Pancreas (tissue), 10 donors: ENCODE data around the gene KAZN. TPM values are rescaled to one million over a fixed set of nuclear protein-coding genes. Genes with fewer than 3 reads are reported as not detected.

Experiments
- ATAC-seq, 4 donors: fragments of 200-7000 bp; cut with Tn5 transposase; one replicate each; pipeline versions ENCODE4 v1.8.0 to v1.9.1; 2020; ENCODE audit warnings: mild to moderate bottlenecking in 4 of 4, moderate library complexity in 4 of 4
- DNase-seq, 6 donors: peaks; one replicate each; pipeline ENCODE4 v3.0.0-alpha.2; 2020
- FAIRE-seq: peaks from 2 replicates; lab custom pipeline; 2012; peaks lifted over from hg19 to GRCh38; lab: Jason Lieb, UNC
- H3K27ac ChIP-seq, 4 donors: fragments of 200-600 bp; sonication (generic); 1 replicate in 3 of 4; 2 replicates in 1 of 4; pipeline versions ENCODE4 v1.5.0 to v1.8.0; 2020
- H3K27me3 ChIP-seq, 4 donors: fragments of 200-600 bp; one replicate each; pipeline ENCODE4 v1.8.0; 2021
- H3K36me3 ChIP-seq, 3 donors: fragments of 200-600 bp; sonication (generic) in 1 of 3; one replicate each; pipeline versions ENCODE4 v1.5.0 to v1.8.0; 2020 to 2021
- H3K4me1 ChIP-seq, 3 donors: fragments of 200-600 bp; one replicate each; pipeline ENCODE4 v1.8.0; 2021
- H3K4me3 ChIP-seq, 4 donors: fragments of 200-600 bp; sonication (generic) in 2 of 4; one replicate each; pipeline versions ENCODE4 v1.5.0 to v1.8.0; 2020 to 2021
- H3K9me3 ChIP-seq, 4 donors: fragments of 200-600 bp; one replicate each; pipeline ENCODE4 v1.8.0; 2021
- CTCF ChIP-seq, 4 donors: fragments of 200-600 bp; sonication (generic) in 3 of 4; IDR thresholded peaks; one replicate each; pipeline versions ENCODE4 v1.5.0 to v1.8.0; 2021; ENCODE audit warnings: antibody characterized with exemption in 4 of 4
- WGBS, 2 donors: extraction: QIAGEN DNeasy Blood & Tissue Kit; methylation state at CpG; one replicate each; pipeline ENCODE4 v1.1.7; 2013; 5-methylcytosine and 5-hydroxymethylcytosine counted together
- intact Hi-C, 3 donors: fragments of 100-400 bp; cut with DNase I; formaldehyde crosslinking; loops; one replicate each; pipeline versions ENCODE4 v1.11.1 to v1.14.2; 2022
- polyA plus RNA-seq, 2 donors: library from polyadenylated mRNA; stranded (reverse); fragments of 200-250 nt; gene quantifications; one replicate each; pipeline ENCODE4 v1.2.3, GENCODE V29; 2013
- total RNA-seq, 6 donors: library from RNA; stranded (reverse); fragmentation: NEBNext Ultra II Directional in 4 of 6; extraction: Animal tissue kit (Norgen Biotek cat#: 25700) in 4 of 6; gene quantifications; one replicate each; pipeline versions ENCODE4 v1.2.1 to v1.2.4, GENCODE V29; 2021 to 2023
- donor health status: healthy with polysubstance abuse.
- donor health status: DM: no; HTN: no; CAD: no; lungs with moderate emphysema.
- donor health status: DM: no; HTN: no; CAD: no.
- donor health status: control.
- donor health status: control.
- donor health status: Bipolar disorder and iron deficiency.
- donor health status: DM: yes; HTN: yes; CAD: no.
- donor health status: DM: no; HTN: no; CAD: no.
- donor health status: DM: no; HTN: no; CAD: no.
- donor health status: DM: yes; HTN: yes; CAD: no.

Gene KAZN
- total and polyA plus RNA-seq, 8 donors, result 2.4 to 6.0 (median 4.1) TPM

GRCh38 chr1:14853518-14853917, 255.0 kb downstream of the KAZN start:
- Histone ChIP-seq H3K27ac (no peak overlapping the region), H3K9me3 (no peaks in the 10 kb centered on the region), H3K27me3 (no peaks in the 10 kb centered on the region), H3K4me1 (peaks cover 10 to 27% (median 15%) of the 10 kb centered on the region in 3 donors), H3K36me3 (no peaks in the 10 kb centered on the region), H3K4me3 (no peak overlapping the region)
- TF ChIP-seq CTCF (IDR thresholded peaks at IDR 0.05), result no peak
- WGBS, 2 donors, result 83 to 85% methylated on average over 5 of the region's 5 CpGs
- no peak for FAIRE-seq
- no peak for DNase-seq
- intact Hi-C loops, result no loop called here
- no peak for ATAC-seq

GRCh38 chr1:14855268-14855667, 256.8 kb downstream of the KAZN start:
- no peak for FAIRE-seq
- H3K4me1 ChIP-seq, result peaks cover 10 to 26% (median 15%) of the 10 kb centered on the region in 3 donors
- WGBS, 2 donors, result 94% methylated on average over 3 of the region's 3 CpGs
- no peak overlapping the region for H3K4me3 ChIP-seq
- no peaks in the 10 kb centered on the region for H3K9me3 ChIP-seq
- no peak for DNase-seq
- no peak overlapping the region for H3K27ac ChIP-seq
- H3K36me3 ChIP-seq, result no peaks in the 10 kb centered on the region
- no peaks in the 10 kb centered on the region for H3K27me3 ChIP-seq
- no peak for TF ChIP-seq CTCF (IDR thresholded peaks at IDR 0.05)
- intact Hi-C loops, result no loop called here
- no peak for ATAC-seq

GRCh38 chr1:14855801-14856200, 257.3 kb downstream of the KAZN start:
- intact Hi-C loops, result no loop called here
- no peak for ATAC-seq
- Histone ChIP-seq H3K27ac (no peak overlapping the region), H3K27me3 (no peaks in the 10 kb centered on the region), H3K9me3 (no peaks in the 10 kb centered on the region), H3K4me1 (peaks cover 10 to 21% (median 15%) of the 10 kb centered on the region in 3 donors), H3K36me3 (no peaks in the 10 kb centered on the region), H3K4me3 (no peak overlapping the region)
- no peak for TF ChIP-seq CTCF (IDR thresholded peaks at IDR 0.05)
- FAIRE-seq, result no peak
- 93 to 94% methylated on average over 6 of the region's 6 CpGs for WGBS, 2 donors
- no peak for DNase-seq

GRCh38 chr1:14857436-14858195, 259.1 kb downstream of the KAZN start:
- DNase-seq, result no peak
- H3K27ac ChIP-seq, result no peak overlapping the region
- WGBS, 2 donors, result 95 to 96% methylated on average over 10 of the region's 10 CpGs
- no peaks in the 10 kb centered on the region for H3K27me3 ChIP-seq
- no peaks in the 10 kb centered on the region for H3K36me3 ChIP-seq
- H3K9me3 ChIP-seq, result no peaks in the 10 kb centered on the region
- no peak for ATAC-seq
- peaks cover 0 to 6% (median 6%) of the 10 kb centered on the region in 3 donors for H3K4me1 ChIP-seq
- FAIRE-seq, result no peak
- H3K4me3 ChIP-seq, result no peak overlapping the region
- intact Hi-C loops, result no loop called here
- no peak for TF ChIP-seq CTCF (IDR thresholded peaks at IDR 0.05)

- intact Hi-C loops, result no loop called here
- H3K27ac ChIP-seq, result no peak overlapping the region
- ATAC-seq, result no peak
- no peaks in the 10 kb centered on the region for H3K27me3 ChIP-seq
- no peaks in the 10 kb centered on the region for H3K36me3 ChIP-seq
- H3K4me1 ChIP-seq, result no peaks in the 10 kb centered on the region
- no peaks in the 10 kb centered on the region for H3K9me3 ChIP-seq
- WGBS, 2 donors, result 89 to 92% methylated on average over 13 of the region's 13 CpGs
- FAIRE-seq, result no peak
- DNase-seq, result no peak
- H3K4me3 ChIP-seq, result no peak overlapping the region
- TF ChIP-seq CTCF (IDR thresholded peaks at IDR 0.05), result no peak
Measured at GRCh38 chr1:14862114-14862771, 263.8 kb downstream of the KAZN start.
